Neural progenitor cell (in vitro differentiated cells): ENCODE results near the gene CNGA2.

Experiments
- CTCF ChIP-seq: fragments of 200-600 bp; sonication (generic); IDR thresholded peaks from 2 replicates; pipeline ENCODE4 v1.5.1; 2017; ENCODE audit warnings: antibody characterized with exemption, mild to moderate bottlenecking
- EZH2 ChIP-seq: fragments of 200-600 bp; sonication (generic); IDR thresholded peaks from 2 replicates; pipeline ENCODE4 v1.6.1; 2017; ENCODE audit warnings: antibody characterized with exemption, mild to moderate bottlenecking, moderate library complexity
- EZH2phosphoT487 ChIP-seq: fragments of 200-600 bp; sonication (generic); IDR thresholded peaks from 2 replicates; pipeline ENCODE4 v1.6.1; 2017; ENCODE audit warnings: antibody characterized with exemption

GRCh38 chrX:151726751-151727150 is 7.8 kb upstream of the CNGA2 start:
- TF ChIP-seq CTCF (no peak), EZH2 (no peak), EZH2phosphoT487 (no peak)
